ENCODE data around the gene BMPR1A. TPM values are rescaled to one million over a fixed set of nuclear protein-coding genes. Genes with fewer than 3 reads are reported as not detected.
A peak's percentile ranks its signal among the peaks of the same experiment; 100 is the strongest.

The BMPR1A gene
- total RNA-seq, 1 experiment from 2014 or later = 94.3 TPM

GRCh38 chr10:86785968-86786367 lies 29.5 kb downstream of the BMPR1A start:
- Histone ChIP-seq H3K4me3 (ENCODE audit: low read depth in 2 of 2, low read length in 2 of 2) (no peak overlapping the region), H3K27ac (ENCODE audit: low read length) (peak overlapping the region; percentile 7), H3K4me1 (ENCODE audit: control insufficient read depth, insufficient read depth, low read length) (peaks cover 19% of the 10 kb centered on the region), H3K27me3 (ENCODE audit: control insufficient read depth, insufficient read depth, low read length) (no peaks in the 10 kb centered on the region), H3K9me3 (ENCODE audit: control insufficient read depth, insufficient read depth, low read depth, low read length) (no peaks in the 10 kb centered on the region), H3K36me3 (ENCODE audit: control insufficient read depth, insufficient read depth, low read length) (no peaks in the 10 kb centered on the region)
- intact Hi-C loops (cut with micrococcal nuclease; ENCODE audit: unreplicated experiment) (no loop called here), in situ Hi-C loops (cut with HindIII; ENCODE audit: low pct_unique_long_range_greater_than_20kb, low sequenced_read_pairs) (no loop called here)
- ChIA-PET POLR2A (no interaction called here), CTCF (no interaction called here)
- TF ChIP-seq, protein P1, sequence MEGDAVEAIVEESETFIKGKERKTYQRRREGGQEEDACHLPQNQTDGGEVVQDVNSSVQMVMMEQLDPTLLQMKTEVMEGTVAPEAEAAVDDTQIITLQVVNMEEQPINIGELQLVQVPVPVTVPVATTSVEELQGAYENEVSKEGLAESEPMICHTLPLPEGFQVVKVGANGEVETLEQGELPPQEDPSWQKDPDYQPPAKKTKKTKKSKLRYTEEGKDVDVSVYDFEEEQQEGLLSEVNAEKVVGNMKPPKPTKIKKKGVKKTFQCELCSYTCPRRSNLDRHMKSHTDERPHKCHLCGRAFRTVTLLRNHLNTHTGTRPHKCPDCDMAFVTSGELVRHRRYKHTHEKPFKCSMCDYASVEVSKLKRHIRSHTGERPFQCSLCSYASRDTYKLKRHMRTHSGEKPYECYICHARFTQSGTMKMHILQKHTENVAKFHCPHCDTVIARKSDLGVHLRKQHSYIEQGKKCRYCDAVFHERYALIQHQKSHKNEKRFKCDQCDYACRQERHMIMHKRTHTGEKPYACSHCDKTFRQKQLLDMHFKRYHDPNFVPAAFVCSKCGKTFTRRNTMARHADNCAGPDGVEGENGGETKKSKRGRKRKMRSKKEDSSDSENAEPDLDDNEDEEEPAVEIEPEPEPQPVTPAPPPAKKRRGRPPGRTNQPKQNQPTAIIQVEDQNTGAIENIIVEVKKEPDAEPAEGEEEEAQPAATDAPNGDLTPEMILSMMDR (IDR thresholded peaks at IDR 0.05) = no peak
- TF ChIP-seq SIN3A (IDR thresholded peaks at IDR 0.05; ENCODE audit: borderline replicate concordance, insufficient read depth, low read depth, low read length) = no peak
- no peak for TF ChIP-seq REST (IDR thresholded peaks at IDR 0.05; ENCODE audit: insufficient read depth in 1 of 2, low read depth in 2 of 2, low read length in 1 of 2)
- no peak for TF ChIP-seq POLR2AphosphoS5 (IDR thresholded peaks at IDR 0.05; ENCODE audit: low read depth, low read length)
- TF ChIP-seq TCF7L2 (IDR thresholded peaks at IDR 0.05; ENCODE audit: low read depth, low read length) = no peak
- no TSS peak for BruUV-seq (replicated peaks)
- DNase-seq (ENCODE audit: low read depth, low spot score) (no peak), ATAC-seq (peak; percentile 75; the same call in 1 of the 2 replicates)

GRCh38 chr10:86786368-86786767 lies 29.9 kb downstream of the BMPR1A start:
- in situ Hi-C loops (cut with HindIII; ENCODE audit: low pct_unique_long_range_greater_than_20kb, low sequenced_read_pairs) = no loop called here
- Histone ChIP-seq H3K9me3 (ENCODE audit: control insufficient read depth, insufficient read depth, low read depth, low read length) (no peaks in the 10 kb centered on the region), H3K27me3 (ENCODE audit: control insufficient read depth, insufficient read depth, low read length) (no peaks in the 10 kb centered on the region), H3K36me3 (ENCODE audit: control insufficient read depth, insufficient read depth, low read length) (no peaks in the 10 kb centered on the region), H3K27ac (ENCODE audit: low read length) (peak overlapping the region; percentile 7), H3K4me1 (ENCODE audit: control insufficient read depth, insufficient read depth, low read length) (peaks cover 19% of the 10 kb centered on the region), H3K4me3 (ENCODE audit: low read depth in 2 of 2, low read length in 2 of 2) (no peak overlapping the region)
- ATAC-seq (0 out of 2 replicates have a peak, but pooled peaks have one; percentile 63), DNase-seq (ENCODE audit: low read depth, low spot score) (no peak)
- TF ChIP-seq TCF7L2 (IDR thresholded peaks at IDR 0.05; ENCODE audit: low read depth, low read length) = no peak
- no peak for TF ChIP-seq SIN3A (IDR thresholded peaks at IDR 0.05; ENCODE audit: borderline replicate concordance, insufficient read depth, low read depth, low read length)
- TF ChIP-seq, protein P1 (IDR thresholded peaks at IDR 0.05) = no peak
- TF ChIP-seq POLR2AphosphoS5 (IDR thresholded peaks at IDR 0.05; ENCODE audit: low read depth, low read length) = no peak
- TF ChIP-seq REST (IDR thresholded peaks at IDR 0.05; ENCODE audit: insufficient read depth in 1 of 2, low read depth in 2 of 2, low read length in 1 of 2) = no peak
- BruUV-seq (replicated peaks) = no TSS peak
- intact Hi-C loops (cut with micrococcal nuclease; ENCODE audit: unreplicated experiment) = no loop called here
- ChIA-PET POLR2A (no interaction called here), CTCF (no interaction called here)

Data from Panc1 (cell line).